Measurements from ENCODE around the gene ALDH5A1. TPM values are rescaled to one million over a fixed set of nuclear protein-coding genes. Genes with fewer than 3 reads are reported as not detected.

Gene ALDH5A1
- total and polyA plus RNA-seq, 5 donors from 2014 or later: 4.7 to 14.9 (median 9.8) TPM

DNA sequence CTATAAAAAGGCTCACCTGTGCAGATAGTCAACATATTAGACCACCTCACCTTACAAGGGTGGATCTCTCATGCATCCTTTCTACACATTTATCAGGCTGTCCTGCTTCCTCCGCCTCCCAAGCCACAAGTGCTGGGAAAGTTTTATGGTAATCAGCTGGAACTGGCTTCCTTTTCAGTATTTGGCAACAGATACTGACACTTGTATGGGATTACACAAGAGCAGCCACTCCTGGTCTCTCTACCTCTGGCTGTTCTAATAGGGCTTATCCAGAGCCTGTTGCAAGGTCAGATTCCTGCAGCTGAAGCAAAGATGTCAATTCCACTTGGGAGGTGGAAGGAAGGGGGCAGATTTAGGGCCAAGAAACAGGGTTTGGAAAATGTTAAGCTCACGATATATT, 4.9 kb upstream of the ALDH5A1 start:
- ATAC-seq (ENCODE audit: low read depth in 2 of 2) (no peak), DNase-seq (no peak)
- H3K36me3 Mint-ChIP-seq: no peaks in the 10 kb centered on the region
- H3K4me1 ChIP-seq (ENCODE audit: control insufficient read depth, insufficient read depth, low read length, poor library complexity, severe bottlenecking): peaks cover 9% of the 10 kb centered on the region
- no peaks in the 10 kb centered on the region for H3K27me3 Mint-ChIP-seq
- no peak overlapping the region for H3K27ac ChIP-seq (ENCODE audit: insufficient read depth, low read length, poor library complexity, severe bottlenecking)
- peak overlapping the region in 1 of 4 donors; percentile 11 for H3K4me3 Mint-ChIP-seq
- no peaks in the 10 kb centered on the region for H3K9me3 Mint-ChIP-seq
- no peaks in the 10 kb centered on the region for H3K27me3 ChIP-seq (ENCODE audit: control insufficient read depth, insufficient read depth, low read length)
- peaks cover 10 to 27% (median 18%) of the 10 kb centered on the region in 4 donors for H3K4me1 Mint-ChIP-seq
- H3K27ac Mint-ChIP-seq: no peak overlapping the region
- no peak overlapping the region for H3K4me3 ChIP-seq (ENCODE audit: low read depth, low read length)
- H3K36me3 ChIP-seq (ENCODE audit: control insufficient read depth, insufficient read depth, low read length): no peaks in the 10 kb centered on the region
- no peaks in the 10 kb centered on the region for H3K9me3 ChIP-seq (ENCODE audit: control insufficient read depth in 2 of 2, low read length in 2 of 2)

GRCh38 chr6:24490948-24491347, 3.8 kb upstream of the ALDH5A1 start:
- ATAC-seq (ENCODE audit: low read depth in 2 of 2): no peak
- H3K27me3 Mint-ChIP-seq: no peaks in the 10 kb centered on the region
- Histone ChIP-seq H3K4me3 (ENCODE audit: low read depth, low read length) (no peak overlapping the region), H3K4me1 (ENCODE audit: control insufficient read depth, insufficient read depth, low read length, poor library complexity, severe bottlenecking) (peaks cover 14% of the 10 kb centered on the region), H3K27ac (ENCODE audit: insufficient read depth, low read length, poor library complexity, severe bottlenecking) (no peak overlapping the region), H3K27me3 (ENCODE audit: control insufficient read depth, insufficient read depth, low read length) (no peaks in the 10 kb centered on the region), H3K9me3 (ENCODE audit: control insufficient read depth in 2 of 2, low read length in 2 of 2) (no peaks in the 10 kb centered on the region), H3K36me3 (ENCODE audit: control insufficient read depth, insufficient read depth, low read length) (no peaks in the 10 kb centered on the region)
- H3K36me3 Mint-ChIP-seq: no peaks in the 10 kb centered on the region
- no peak overlapping the region for H3K4me3 Mint-ChIP-seq
- H3K9me3 Mint-ChIP-seq: no peaks in the 10 kb centered on the region
- H3K4me1 Mint-ChIP-seq: peaks cover 10 to 31% (median 21%) of the 10 kb centered on the region in 4 donors
- H3K27ac Mint-ChIP-seq: peak overlapping the region in 1 of 3 donors; percentile 20
- DNase-seq: no peak

- no peaks in the 10 kb centered on the region for H3K9me3 ChIP-seq (ENCODE audit: control insufficient read depth in 2 of 2, low read length in 2 of 2)
- no peak overlapping the region for H3K4me3 ChIP-seq (ENCODE audit: low read depth, low read length)
- Mint-ChIP-seq H3K27ac (no peak overlapping the region), H3K9me3 (peaks cover 0 to 2% (median 0%) of the 10 kb centered on the region in 7 donors), H3K4me1 (peaks cover 10 to 39% (median 24%) of the 10 kb centered on the region in 4 donors), H3K27me3 (no peaks in the 10 kb centered on the region), H3K36me3 (peaks cover 3% of the 10 kb centered on the region), H3K4me3 (peak overlapping the region in 3 of 4 donors; percentile 39 to 91 (median 79))
- H3K27me3 ChIP-seq (ENCODE audit: control insufficient read depth, insufficient read depth, low read length): no peaks in the 10 kb centered on the region
- ATAC-seq (ENCODE audit: low read depth in 2 of 2): no peak
- DNase-seq: no peak
- peaks cover 15% of the 10 kb centered on the region for H3K4me1 ChIP-seq (ENCODE audit: control insufficient read depth, insufficient read depth, low read length, poor library complexity, severe bottlenecking)
- H3K27ac ChIP-seq (ENCODE audit: insufficient read depth, low read length, poor library complexity, severe bottlenecking): no peak overlapping the region
- H3K36me3 ChIP-seq (ENCODE audit: control insufficient read depth, insufficient read depth, low read length): no peaks in the 10 kb centered on the region
These were observed 2.3 kb upstream of the ALDH5A1 start for GRCh38 chr6:24492475-24492874.

GRCh38 chr6:24493945-24494820, 586 bp upstream of the ALDH5A1 start:
- no peak overlapping the region for H3K27ac ChIP-seq (ENCODE audit: insufficient read depth, low read length, poor library complexity, severe bottlenecking)
- peak overlapping the region; percentile 76 for H3K4me3 ChIP-seq (ENCODE audit: low read depth, low read length)
- Mint-ChIP-seq H3K9me3 (peaks cover 0 to 2% (median 0%) of the 10 kb centered on the region in 7 donors), H3K27me3 (no peaks in the 10 kb centered on the region), H3K27ac (peak overlapping the region; percentile 70 to 82 (median 73)), H3K4me3 (peak overlapping the region; percentile 89 to 96 (median 91)), H3K4me1 (peaks cover 10 to 44% (median 29%) of the 10 kb centered on the region in 4 donors), H3K36me3 (peaks cover 8% of the 10 kb centered on the region)
- H3K27me3 ChIP-seq (ENCODE audit: control insufficient read depth, insufficient read depth, low read length): no peaks in the 10 kb centered on the region
- no peak for ATAC-seq (ENCODE audit: low read depth in 2 of 2)
- DNase-seq: no peak
- H3K4me1 ChIP-seq (ENCODE audit: control insufficient read depth, insufficient read depth, low read length, poor library complexity, severe bottlenecking): peaks cover 15% of the 10 kb centered on the region
- H3K9me3 ChIP-seq (ENCODE audit: control insufficient read depth in 2 of 2, low read length in 2 of 2): no peaks in the 10 kb centered on the region
- H3K36me3 ChIP-seq (ENCODE audit: control insufficient read depth, insufficient read depth, low read length): no peaks in the 10 kb centered on the region

DNA sequence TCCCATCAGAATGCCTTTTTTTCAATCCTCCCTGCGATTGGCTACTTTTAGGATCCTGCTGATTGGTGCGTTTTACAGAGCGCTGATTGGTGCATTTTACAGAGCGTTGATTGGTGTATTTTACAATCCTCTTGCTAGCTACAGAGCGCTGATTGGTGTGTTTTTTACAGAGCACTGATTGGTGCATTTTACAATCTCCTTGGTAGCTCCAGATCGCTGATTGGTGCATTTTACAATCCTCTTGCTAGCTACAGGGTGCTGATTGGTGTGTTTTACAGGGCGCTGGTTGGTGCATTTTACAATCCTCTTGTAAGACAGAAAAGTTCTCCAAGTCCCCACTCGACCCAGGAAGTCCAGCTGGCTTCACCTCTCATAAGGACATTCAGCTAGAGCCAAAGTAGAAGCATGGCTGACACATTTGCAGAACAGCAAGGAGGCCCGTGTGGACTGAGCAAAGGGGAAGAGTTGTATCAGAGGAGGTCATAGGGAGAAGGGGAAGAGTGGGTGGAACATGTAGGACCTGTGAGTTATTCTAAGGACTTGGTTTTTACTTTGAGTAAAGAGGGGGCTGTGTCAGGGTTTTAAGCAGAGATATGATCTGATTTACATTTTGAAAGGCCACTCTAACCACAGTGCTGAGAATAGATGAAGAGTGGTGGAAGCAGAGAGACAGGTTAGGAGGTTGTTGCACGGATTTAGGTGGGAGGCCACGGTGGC, 2.6 kb downstream of the ALDH5A1 start:
- DNase-seq (no peak), ATAC-seq (ENCODE audit: low read depth in 2 of 2) (no peak)
- H3K4me3 ChIP-seq (ENCODE audit: low read depth, low read length): no peak overlapping the region
- H3K27me3 ChIP-seq (ENCODE audit: control insufficient read depth, insufficient read depth, low read length): no peaks in the 10 kb centered on the region
- no peaks in the 10 kb centered on the region for H3K36me3 ChIP-seq (ENCODE audit: control insufficient read depth, insufficient read depth, low read length)
- peaks cover 15% of the 10 kb centered on the region for H3K4me1 ChIP-seq (ENCODE audit: control insufficient read depth, insufficient read depth, low read length, poor library complexity, severe bottlenecking)
- H3K36me3 Mint-ChIP-seq: peaks cover 13% of the 10 kb centered on the region
- H3K27me3 Mint-ChIP-seq: no peaks in the 10 kb centered on the region
- peak overlapping the region in 2 of 4 donors; percentile 55 to 74 for H3K4me3 Mint-ChIP-seq
- peaks cover 0 to 2% (median 0%) of the 10 kb centered on the region in 7 donors for H3K9me3 Mint-ChIP-seq
- no peak overlapping the region for H3K27ac ChIP-seq (ENCODE audit: insufficient read depth, low read length, poor library complexity, severe bottlenecking)
- H3K4me1 Mint-ChIP-seq: peaks cover 10 to 50% (median 29%) of the 10 kb centered on the region in 4 donors
- H3K27ac Mint-ChIP-seq: peak overlapping the region in 2 of 3 donors; percentile 17 to 57
- H3K9me3 ChIP-seq (ENCODE audit: control insufficient read depth in 2 of 2, low read length in 2 of 2): no peaks in the 10 kb centered on the region

DNA sequence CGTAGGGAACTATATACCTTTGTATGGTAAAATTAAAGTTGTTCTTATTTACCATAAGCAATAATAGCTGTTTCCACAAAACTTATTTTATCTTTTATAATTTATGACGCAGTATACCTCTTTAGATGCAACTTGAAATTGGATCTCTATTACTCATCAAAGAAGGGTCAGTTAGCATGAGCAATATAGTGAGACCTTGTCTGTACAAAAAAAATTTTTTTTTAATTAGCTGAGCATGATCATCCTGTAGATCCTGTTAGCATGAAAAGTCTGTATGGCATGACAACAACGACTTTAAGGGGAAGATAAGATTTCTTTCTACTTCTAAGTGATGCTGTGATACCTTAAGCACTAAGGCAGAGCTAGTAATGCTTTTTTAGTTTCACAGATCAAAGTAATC, 5.9 kb downstream of the ALDH5A1 start:
- DNase-seq: no peak
- Mint-ChIP-seq H3K4me1 (peaks cover 0 to 28% (median 13%) of the 10 kb centered on the region in 4 donors), H3K27me3 (no peaks in the 10 kb centered on the region), H3K4me3 (no peak overlapping the region), H3K27ac (no peak overlapping the region), H3K9me3 (peaks cover 0 to 2% (median 0%) of the 10 kb centered on the region in 7 donors), H3K36me3 (peaks cover 36% of the 10 kb centered on the region)
- Histone ChIP-seq H3K4me1 (ENCODE audit: control insufficient read depth, insufficient read depth, low read length, poor library complexity, severe bottlenecking) (peaks cover 4% of the 10 kb centered on the region), H3K27me3 (ENCODE audit: control insufficient read depth, insufficient read depth, low read length) (no peaks in the 10 kb centered on the region), H3K4me3 (ENCODE audit: low read depth, low read length) (no peak overlapping the region), H3K9me3 (ENCODE audit: control insufficient read depth in 2 of 2, low read length in 2 of 2) (no peaks in the 10 kb centered on the region), H3K36me3 (ENCODE audit: control insufficient read depth, insufficient read depth, low read length) (peaks cover 7% of the 10 kb centered on the region), H3K27ac (ENCODE audit: insufficient read depth, low read length, poor library complexity, severe bottlenecking) (no peak overlapping the region)
- ATAC-seq (ENCODE audit: low read depth in 2 of 2): no peak

DNA sequence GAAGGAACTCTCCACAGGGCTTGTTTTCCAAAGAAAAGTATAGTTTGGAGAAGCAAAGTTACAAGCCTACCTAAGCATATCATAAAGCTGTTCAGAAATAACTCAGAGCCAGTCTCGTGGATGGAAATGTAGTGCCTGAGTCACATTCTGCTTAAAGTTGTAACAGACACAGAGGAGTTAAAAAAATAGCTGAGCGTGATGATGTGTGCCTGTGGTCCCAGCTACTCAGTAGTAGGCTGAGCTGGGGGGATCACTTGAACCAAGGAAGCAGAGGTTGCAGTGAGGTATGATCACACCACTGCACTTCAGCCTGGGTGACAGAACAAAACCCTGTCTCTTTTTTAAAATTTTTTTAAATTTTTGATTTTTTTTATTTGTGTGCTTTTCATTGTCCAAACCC, 6.6 kb downstream of the ALDH5A1 start:
- H3K27ac Mint-ChIP-seq: no peak overlapping the region
- peaks cover 7% of the 10 kb centered on the region for H3K36me3 ChIP-seq (ENCODE audit: control insufficient read depth, insufficient read depth, low read length)
- peaks cover 0 to 2% (median 0%) of the 10 kb centered on the region in 7 donors for H3K9me3 Mint-ChIP-seq
- no peak for DNase-seq
- peaks cover 0 to 21% (median 7%) of the 10 kb centered on the region in 4 donors for H3K4me1 Mint-ChIP-seq
- H3K4me3 Mint-ChIP-seq: no peak overlapping the region
- ATAC-seq (ENCODE audit: low read depth in 2 of 2): no peak
- no peaks in the 10 kb centered on the region for H3K4me1 ChIP-seq (ENCODE audit: control insufficient read depth, insufficient read depth, low read length, poor library complexity, severe bottlenecking)
- H3K4me3 ChIP-seq (ENCODE audit: low read depth, low read length): no peak overlapping the region
- H3K27ac ChIP-seq (ENCODE audit: insufficient read depth, low read length, poor library complexity, severe bottlenecking): no peak overlapping the region
- peaks cover 40% of the 10 kb centered on the region for H3K36me3 Mint-ChIP-seq
- H3K27me3 ChIP-seq (ENCODE audit: control insufficient read depth, insufficient read depth, low read length): no peaks in the 10 kb centered on the region
- H3K27me3 Mint-ChIP-seq: no peaks in the 10 kb centered on the region
- no peaks in the 10 kb centered on the region for H3K9me3 ChIP-seq (ENCODE audit: control insufficient read depth in 2 of 2, low read length in 2 of 2)

Data from CD4-positive, CD25-positive, alpha-beta regulatory T cell (primary cell).